Stimulated activated CD4-positive, alpha-beta T cell treated with anti-CD3 and anti-CD28 coated beads, Interleukin-1b, Interleukin-23, amount 100 ng/mL, for 24 hours (primary cell): ENCODE data around the gene FAM118B.

Experiments
- DNase-seq, 4 experiments: peaks; one replicate each; pipeline ENCODE4 v3.0.0-alpha.2; 2020; ENCODE audit warnings: low read depth in 4 of 4, low spot score in 1 of 4

The FAM118B gene

GRCh38 chr11:126186708-126187529, 24.7 kb upstream of the FAM118B start:
- DNase-seq = no peak

GRCh38 chr11:126188332-126189108, 23.1 kb upstream of the FAM118B start:
- DNase-seq = no peak

GRCh38 chr11:126189109-126189929, 22.3 kb upstream of the FAM118B start:
- DNase-seq = no peak

GRCh38 chr11:126190792-126191191, 20.8 kb upstream of the FAM118B start:
- no peak for DNase-seq

GRCh38 chr11:126191379-126192073, 20.1 kb upstream of the FAM118B start:
- DNase-seq = no peak

- no peak for DNase-seq
Measured at GRCh38 chr11:126192361-126192760, 19.2 kb upstream of the FAM118B start.

- DNase-seq = no peak
Measured at GRCh38 chr11:126193038-126193478, 18.5 kb upstream of the FAM118B start.

- DNase-seq = peak in 1 of 4 experiments; percentile 18
Measured at GRCh38 chr11:126194121-126194543, 17.4 kb upstream of the FAM118B start.

GRCh38 chr11:126195119-126195518, 16.5 kb upstream of the FAM118B start:
- no peak for DNase-seq

- no peak for DNase-seq
Measured at GRCh38 chr11:126197277-126197939, 14.2 kb upstream of the FAM118B start.

- DNase-seq = no peak
Measured at GRCh38 chr11:126198648-126199047, 12.9 kb upstream of the FAM118B start.

GRCh38 chr11:126202646-126203359, 8.8 kb upstream of the FAM118B start:
- DNase-seq = no peak

GRCh38 chr11:126205359-126205758, 6.2 kb upstream of the FAM118B start:
- no peak for DNase-seq

GRCh38 chr11:126207896-126208295, 3.7 kb upstream of the FAM118B start:
- DNase-seq = no peak

- no peak for DNase-seq
Measured at GRCh38 chr11:126210871-126211235, 729 bp upstream of the FAM118B start.

GRCh38 chr11:126212089-126212660, 593 bp downstream of the FAM118B start:
- DNase-seq = no peak

- DNase-seq = no peak
Measured at GRCh38 chr11:126214441-126214840, 2.9 kb downstream of the FAM118B start.

GRCh38 chr11:126214841-126215240, 3.3 kb downstream of the FAM118B start:
- no peak for DNase-seq
